ENCODE data around the gene NARF. TPM values are rescaled to one million over a fixed set of nuclear protein-coding genes. Genes with fewer than 3 reads are reported as not detected.
A peak's percentile ranks its signal among the peaks of the same experiment; 100 is the strongest.

The NARF gene
- total and polyA plus RNA-seq, 2 experiments from 2014 or later: 66.1 to 67.1 TPM

GRCh38 chr17:82503094-82503727 lies 44.7 kb downstream of the NARF start:
- Histone ChIP-seq H2AFZ (no peak overlapping the region), H3K4me1 (ENCODE audit: insufficient read depth) (no peaks in the 10 kb centered on the region; the same call in 1 of the 2 replicates), H3K27me3 (ENCODE audit: insufficient read depth) (peaks cover 11% of the 10 kb centered on the region), H3K9me2 (ENCODE audit: insufficient read depth) (no peaks in the 10 kb centered on the region), H3K4me2 (no peak overlapping the region), H4K20me1 (replicated peaks; ENCODE audit: insufficient read depth) (no peaks in the 10 kb centered on the region), H3K36me3 (ENCODE audit: insufficient read depth) (no peaks in the 10 kb centered on the region), H3K4me3 (no peak overlapping the region), H3F3A (replicated peaks; ENCODE audit: low read depth) (0 out of 2 replicates have a peak, but pooled peaks cover 7% of the 10 kb centered on the region), H3K79me2 (replicated peaks; ENCODE audit: insufficient read depth) (no peaks in the 10 kb centered on the region), H3K27ac (ENCODE audit: low read depth) (no peak overlapping the region)
- 0 out of 3 replicates have a peak, but pooled peaks cover under 1% of the 10 kb centered on the region for H3K4me1 Mint-ChIP-seq
- H3K27me3 Mint-ChIP-seq (ENCODE audit: insufficient read depth, low read depth, poor library complexity): peaks cover 21% of the 10 kb centered on the region
- no peak overlapping the region for H3K4me3 Mint-ChIP-seq
- H3K9me3 Mint-ChIP-seq: no peaks in the 10 kb centered on the region
- no peak for TF ChIP-seq CTCF (conservative IDR thresholded peaks at IDR 0.05; ENCODE audit: low read depth in 2 of 2)
- TF ChIP-seq NANOG (IDR thresholded peaks at IDR 0.05; ENCODE audit: borderline replicate concordance): no peak
- no peak for TF ChIP-seq JUNB (IDR thresholded peaks at IDR 0.05; ENCODE audit: unreplicated experiment)
- TF ChIP-seq EZH2phosphoT487 (IDR thresholded peaks at IDR 0.05; ENCODE audit: unreplicated experiment): no peak
- TF ChIP-seq ZNF114 (CRISPR knock-in tag; IDR thresholded peaks at IDR 0.05): no peak
- no peak for TF ChIP-seq CREB1 (CRISPR knock-in tag; IDR thresholded peaks at IDR 0.05; ENCODE audit: low read depth)
- TF ChIP-seq POLR2AphosphoS5 (IDR thresholded peaks at IDR 0.05; ENCODE audit: low read depth): no peak
- no peak for TF ChIP-seq EZH2 (IDR thresholded peaks at IDR 0.05; ENCODE audit: low read depth, unreplicated experiment)
- TF ChIP-seq ZNF462 (CRISPR knock-in tag; IDR thresholded peaks at IDR 0.05): no peak
- TF ChIP-seq REST (IDR thresholded peaks at IDR 0.05; ENCODE audit: unreplicated experiment): no peak
- no peak for TF ChIP-seq STAT1 (IDR thresholded peaks at IDR 0.05; ENCODE audit: unreplicated experiment)
- TF ChIP-seq ZNF331 (CRISPR knock-in tag; IDR thresholded peaks at IDR 0.05; ENCODE audit: low read depth): no peak
- no peak for TF ChIP-seq ETS1 (IDR thresholded peaks at IDR 0.05)
- DNase-seq (ENCODE audit: low spot score) (no peak), ATAC-seq (peak; percentile 39; the same call in 2 of the 3 replicates)
- no peak overlapping the region for H3K27ac Mint-ChIP-seq
- H3K36me3 Mint-ChIP-seq (ENCODE audit: low read depth): no peaks in the 10 kb centered on the region
